Fibroblast of skin of left biceps (primary cell): Measurements from ENCODE around the gene PTPN14.
"Not testable (repeated sequence)": the region's sequence is repeated elsewhere in the genome, so short reads cannot be mapped to it uniquely, and the experiment has no call there.

ENCODE experiments used
- DNase-seq, 2 experiments: peaks; one replicate each; pipeline ENCODE4 v3.0.0-alpha.2; 2013; ENCODE audit warnings: low read depth in 2 of 2

Gene PTPN14

GRCh38 chr1:214551436-214552173, at the start of gene PTPN14:
Gene PTPN14 (minus strand): TSS chr1:214551602. CDS start chr1:214464803, 86,799 bp downstream.
- peak; percentile 92 to 93 for DNase-seq

- DNase-seq, result no peak
Measured at GRCh38 chr1:214593158-214593557, 41.8 kb upstream of the PTPN14 start.

- not testable (repeated sequence) for DNase-seq
Measured at GRCh38 chr1:214591918-214592317, 40.5 kb upstream of the PTPN14 start.

DNA sequence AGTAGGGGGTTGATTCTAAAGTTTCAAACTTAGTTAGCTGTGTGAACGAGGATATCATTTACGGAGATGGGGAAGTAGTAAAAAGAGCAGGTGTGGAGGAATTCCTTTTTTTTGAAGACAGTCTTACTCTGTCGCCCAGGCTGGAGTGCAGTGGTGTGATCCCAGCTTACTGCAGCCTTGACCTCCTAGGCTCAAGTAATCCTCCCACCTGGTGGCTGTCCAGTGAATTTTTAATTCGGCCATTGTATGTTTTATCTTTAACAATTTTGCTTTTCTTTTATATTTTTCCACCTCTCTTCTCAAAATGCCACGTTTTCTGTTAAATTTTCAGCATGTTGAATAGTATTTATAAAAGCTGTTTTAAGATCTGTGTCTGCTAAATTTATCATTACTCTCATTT, 39.3 kb upstream of the PTPN14 start:
- no peak for DNase-seq

DNA sequence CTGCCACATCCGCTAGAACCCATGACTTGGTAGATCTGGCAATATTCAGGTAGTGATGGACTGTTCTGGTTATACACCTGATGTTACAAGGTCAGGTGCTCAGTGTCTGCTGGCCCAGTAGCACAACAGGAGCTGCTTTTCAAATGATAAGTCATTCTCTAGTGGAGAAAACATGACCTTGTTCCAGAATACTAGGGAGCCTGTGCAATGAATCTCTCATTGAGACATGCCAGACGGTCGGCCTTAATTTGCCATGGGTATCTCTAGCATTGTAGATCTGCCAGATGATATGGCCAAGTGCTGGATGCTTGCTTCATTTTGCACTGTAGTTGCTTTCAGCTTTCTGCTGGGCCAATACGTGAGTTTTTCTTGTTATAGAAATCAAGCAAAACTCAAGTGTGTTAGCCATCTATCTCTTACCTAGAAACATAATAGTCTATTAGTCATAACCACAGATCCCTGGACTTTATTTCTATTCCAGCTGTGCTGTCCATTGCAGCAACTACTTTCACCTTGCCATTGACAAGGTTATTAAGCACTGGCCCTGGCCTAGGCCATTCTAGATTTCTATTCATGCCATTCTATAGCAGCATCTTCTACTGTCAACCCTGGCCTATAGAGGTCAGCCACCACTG, 37.7 kb upstream of the PTPN14 start:
- no peak for DNase-seq

GRCh38 chr1:214587165-214587564, 35.8 kb upstream of the PTPN14 start:
- no peak for DNase-seq

GRCh38 chr1:214586621-214587020, 35.2 kb upstream of the PTPN14 start:
- DNase-seq, result no peak

DNA sequence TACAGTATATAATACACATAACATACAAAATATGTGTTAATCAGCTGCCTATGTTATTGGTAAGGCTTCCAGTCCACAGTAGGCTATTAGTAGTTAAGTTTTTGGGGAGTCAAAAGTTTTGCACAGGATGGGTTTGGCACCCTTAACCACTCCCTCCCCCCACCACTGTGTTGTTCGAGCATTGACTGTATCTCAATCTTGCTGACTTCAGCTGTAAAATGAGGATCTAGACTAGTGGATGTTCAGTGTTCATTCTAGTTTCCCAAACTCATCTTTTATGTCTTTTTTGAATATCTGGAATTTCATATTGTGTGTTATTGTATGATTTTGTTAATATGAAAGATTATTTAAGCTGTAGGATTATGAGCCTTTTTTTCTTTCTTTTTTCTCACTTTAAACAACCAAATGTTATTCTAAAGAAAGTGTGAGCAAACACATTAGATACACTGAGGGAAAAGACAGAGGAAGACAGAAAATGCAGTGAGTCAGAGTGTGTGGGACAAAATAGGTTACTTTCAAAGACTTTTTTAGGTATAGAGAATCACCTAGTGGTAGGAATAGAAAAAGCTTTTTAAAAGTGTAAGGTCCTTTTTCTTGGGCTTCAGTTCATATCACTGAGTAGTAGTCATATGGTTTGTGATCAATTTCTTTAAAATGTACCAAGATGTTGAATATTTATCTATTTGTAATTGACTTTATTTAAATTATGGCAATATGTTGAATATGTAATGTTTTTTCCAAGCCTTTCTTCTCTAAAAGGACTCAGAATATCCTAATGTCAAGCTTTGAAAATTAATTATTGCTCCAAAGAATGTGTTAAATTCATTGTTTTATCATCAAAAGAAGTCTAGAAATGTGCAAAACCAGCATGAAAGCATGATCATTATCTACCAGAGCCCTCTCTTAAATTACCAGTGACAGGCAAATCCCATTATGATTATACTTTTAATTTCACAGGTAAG, 33.7 kb upstream of the PTPN14 start:
- DNase-seq, result peak; percentile 25 to 33

- DNase-seq, result no peak
Measured at GRCh38 chr1:214583824-214584554, 32.6 kb upstream of the PTPN14 start.

DNA sequence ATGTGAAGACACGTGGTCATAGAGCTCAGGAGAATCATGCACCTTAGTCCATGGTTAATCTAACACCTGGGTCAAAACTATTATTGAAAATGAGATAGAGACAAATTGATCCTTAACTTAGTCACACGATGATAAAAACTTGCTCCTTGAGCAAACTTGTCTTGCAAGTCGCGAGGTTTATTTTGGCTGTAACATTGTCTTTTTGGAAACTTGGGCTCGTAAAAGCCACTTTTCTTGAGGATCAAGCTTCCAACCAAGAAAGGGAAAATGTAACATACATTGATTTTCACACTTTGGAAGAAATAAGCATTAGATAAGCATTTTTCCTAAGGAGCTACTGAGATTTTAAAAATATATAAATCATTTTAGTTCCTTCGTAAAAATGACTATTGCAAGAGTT, 31.7 kb upstream of the PTPN14 start:
- no peak for DNase-seq

DNA sequence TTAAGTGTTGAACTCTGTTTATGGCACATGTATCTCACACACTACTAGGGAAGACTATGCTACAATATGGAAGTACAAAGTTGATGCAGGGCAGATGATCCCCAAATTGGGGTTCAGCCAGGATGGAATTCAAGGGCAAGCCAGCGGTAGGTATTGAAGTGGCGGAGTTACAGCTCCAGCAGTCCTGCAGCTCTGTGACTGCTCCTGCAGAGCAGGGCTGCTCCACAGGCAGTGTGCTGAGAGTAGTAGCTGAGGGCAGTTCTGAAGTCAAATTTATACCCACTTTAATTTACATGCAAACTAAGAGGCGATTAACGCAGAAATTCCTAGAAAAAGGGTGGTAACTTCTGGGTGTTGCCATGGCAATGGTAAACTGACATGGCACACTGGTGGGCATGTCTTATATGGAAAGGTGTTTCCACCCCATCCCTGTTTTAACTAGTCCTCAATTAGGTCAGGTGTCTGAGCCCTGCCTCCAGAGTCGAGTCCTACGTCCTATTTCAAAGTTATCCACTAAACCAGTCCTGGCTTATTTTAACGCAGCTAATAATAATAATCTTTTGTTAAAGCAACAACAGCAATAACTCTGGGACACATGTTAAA, 31.0 kb upstream of the PTPN14 start:
- no peak for DNase-seq

GRCh38 chr1:214581785-214582184, 30.4 kb upstream of the PTPN14 start:
- peak in 1 of 2 experiments; percentile 38 for DNase-seq

GRCh38 chr1:214579183-214579582, 27.8 kb upstream of the PTPN14 start:
- DNase-seq, result no peak

- DNase-seq, result not testable (repeated sequence)
Measured at GRCh38 chr1:214576120-214576519, 24.7 kb upstream of the PTPN14 start.

- DNase-seq, result no peak
Measured at GRCh38 chr1:214574598-214575411, 23.4 kb upstream of the PTPN14 start.

GRCh38 chr1:214573386-214574318, 22.2 kb upstream of the PTPN14 start:
- DNase-seq, result no peak

GRCh38 chr1:214571281-214571680, 19.9 kb upstream of the PTPN14 start:
- no peak for DNase-seq

GRCh38 chr1:214570442-214570841, 19.0 kb upstream of the PTPN14 start:
- DNase-seq, result no peak

- no peak for DNase-seq
Measured at GRCh38 chr1:214569357-214570004, 18.1 kb upstream of the PTPN14 start.
